ENCODE results near the gene PRR20D. TPM values are rescaled to one million over a fixed set of nuclear protein-coding genes. Genes with fewer than 3 reads are reported as not detected.
"Not testable (repeated sequence)": the region's sequence is repeated elsewhere in the genome, so short reads cannot be mapped to it uniquely, and the experiment has no call there.

Gene PRR20D
- total RNA-seq (not detected), polyA plus RNA-seq (not detected)

DNA sequence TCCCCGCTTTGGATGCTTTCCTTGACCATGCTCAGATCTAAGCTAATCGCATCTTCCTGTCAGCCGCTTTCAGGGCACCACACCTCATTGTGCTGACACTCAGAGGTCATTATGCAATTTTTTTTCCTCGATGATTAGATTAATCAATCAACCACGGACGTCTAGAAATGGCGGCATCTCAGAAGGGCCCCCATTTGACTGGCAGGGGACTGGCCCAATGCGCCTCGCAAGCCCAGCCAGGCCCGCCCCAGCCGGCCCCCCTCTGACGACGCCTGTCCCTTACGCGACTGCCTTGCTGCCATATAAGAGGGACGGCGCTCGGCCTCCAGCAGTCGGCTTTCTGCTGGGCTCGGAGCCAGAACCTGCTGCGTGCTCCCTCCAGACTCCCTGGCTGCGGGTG is at the start of gene PRR20D:
Gene PRR20D, plus strand, starts transcription at position 301 of the 400 bp plus-strand sequence. CDS start 387 bp downstream, outside the sequence.
- H3K27me3 ChIP-seq; DNase-seq; H3K4me1 ChIP-seq; H3K9me3 ChIP-seq; FAIRE-seq; intact Hi-C loops (cut with DNase I); H3K36me3 ChIP-seq; ATAC-seq; H3K4me3 ChIP-seq; H3K27ac ChIP-seq: not testable (repeated sequence)
- no CpG with 5 or more reads among the region's 22 CpGs for WGBS, 2 donors

- Histone ChIP-seq H3K36me3 (no peaks in the 10 kb centered on the region), H3K4me1 (no peaks in the 10 kb centered on the region), H3K9me3 (peaks cover 0 to 3% (median 0%) of the 10 kb centered on the region in 4 donors), H3K27me3 (no peaks in the 10 kb centered on the region), H3K27ac (no peak overlapping the region), H3K4me3 (no peak overlapping the region)
- WGBS, 2 donors = 72 to 74% methylated on average over 4 of the region's 4 CpGs
- no peak for FAIRE-seq
- no peak for DNase-seq
- ATAC-seq = no peak
- no peak for TF ChIP-seq CTCF (IDR thresholded peaks at IDR 0.05)
- intact Hi-C loops (cut with DNase I) = no loop called here
Measured at GRCh38 chr13:57114945-57115344, 45.5 kb upstream of the PRR20D start.

GRCh38 chr13:57123681-57124080 is 36.8 kb upstream of the PRR20D start:
- no peak overlapping the region for H3K4me3 ChIP-seq
- ATAC-seq = peak in 1 of 4 donors; percentile 53

DNA sequence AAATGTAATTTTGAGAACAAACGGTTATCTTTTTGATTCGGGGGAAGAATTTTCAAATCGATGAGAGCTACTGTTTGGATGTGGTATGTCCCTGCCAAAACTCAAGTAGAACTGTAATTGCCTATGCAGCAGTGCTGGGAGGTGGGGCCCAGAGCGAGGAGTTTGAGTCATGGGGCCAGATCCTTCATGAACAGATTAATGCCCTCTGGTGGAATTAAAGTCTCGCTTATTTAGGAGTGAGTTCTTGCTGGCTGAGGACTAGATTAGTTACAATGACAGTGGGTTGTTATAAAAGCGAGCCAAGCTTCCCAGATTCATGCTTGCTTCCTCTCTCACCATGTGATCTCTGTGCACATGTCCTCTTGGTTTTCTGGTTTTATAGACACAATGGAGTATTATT is 31.5 kb upstream of the PRR20D start:
- intact Hi-C loops (cut with DNase I) = no loop called here
- ATAC-seq (no peak), FAIRE-seq (no peak), DNase-seq (no peak)
- Histone ChIP-seq H3K9me3 (no peaks in the 10 kb centered on the region), H3K36me3 (no peaks in the 10 kb centered on the region), H3K27me3 (no peaks in the 10 kb centered on the region), H3K4me1 (no peaks in the 10 kb centered on the region), H3K27ac (no peak overlapping the region), H3K4me3 (no peak overlapping the region)
- 58 to 73% methylated on average over 6 of the region's 6 CpGs for WGBS, 2 donors
- no peak for TF ChIP-seq CTCF (IDR thresholded peaks at IDR 0.05)

More at GRCh38 chr13:57123681-57124080, 36.8 kb upstream of the PRR20D start:
- H3K9me3 ChIP-seq = no peaks in the 10 kb centered on the region
- 53 to 62% methylated on average over 1 of the region's 1 CpG for WGBS, 2 donors
- FAIRE-seq = no peak
- H3K27ac ChIP-seq = no peak overlapping the region
- DNase-seq = no peak
- H3K4me1 ChIP-seq = no peaks in the 10 kb centered on the region
- no peaks in the 10 kb centered on the region for H3K27me3 ChIP-seq
- no peak for TF ChIP-seq CTCF (IDR thresholded peaks at IDR 0.05)
- intact Hi-C loops (cut with DNase I) = no loop called here
- no peaks in the 10 kb centered on the region for H3K36me3 ChIP-seq

- DNase-seq = no peak
- Histone ChIP-seq H3K4me3 (no peak overlapping the region), H3K4me1 (no peaks in the 10 kb centered on the region), H3K27ac (no peak overlapping the region), H3K36me3 (no peaks in the 10 kb centered on the region), H3K9me3 (no peaks in the 10 kb centered on the region), H3K27me3 (no peaks in the 10 kb centered on the region)
- WGBS, 2 donors = 25 to 40% methylated on average over 2 of the region's 2 CpGs
- intact Hi-C loops (cut with DNase I) = no loop called here
- no peak for ATAC-seq
- FAIRE-seq = no peak
- TF ChIP-seq CTCF (IDR thresholded peaks at IDR 0.05) = no peak
Measured at GRCh38 chr13:57136093-57136492, 24.3 kb upstream of the PRR20D start.
